Lower lobe of right lung (tissue), 2 donors: ENCODE data around the gene P2RX6. TPM values are rescaled to one million over a fixed set of nuclear protein-coding genes. Genes with fewer than 3 reads are reported as not detected.
"Not testable (repeated sequence)": the region's sequence is repeated elsewhere in the genome, so short reads cannot be mapped to it uniquely, and the experiment has no call there.

Source experiments
- ATAC-seq, 2 donors: fragments of 200-7000 bp; cut with Tn5 transposase; one replicate each; pipeline ENCODE4 v1.9.1; 2020 to 2022; ENCODE audit warnings: mild to moderate bottlenecking in 2 of 2, moderate library complexity in 2 of 2
- DNase-seq: peaks from one replicate; pipeline ENCODE4 v3.0.0-alpha.2; 2020
- H3K27ac ChIP-seq: fragments of 200-600 bp; one replicate; pipeline ENCODE4 v1.8.0; 2022
- H3K27me3 ChIP-seq: fragments of 200-600 bp; one replicate; pipeline ENCODE4 v1.8.0; 2022; ENCODE audit warnings: low read depth
- H3K36me3 ChIP-seq: fragments of 200-600 bp; one replicate; pipeline ENCODE4 v1.8.0; 2022; ENCODE audit warnings: mild to moderate bottlenecking
- H3K4me1 ChIP-seq: fragments of 200-600 bp; one replicate; pipeline ENCODE4 v1.8.0; 2022
- H3K4me3 ChIP-seq: fragments of 200-600 bp; one replicate; pipeline ENCODE4 v1.8.0; 2022; ENCODE audit warnings: mild to moderate bottlenecking
- H3K9me3 ChIP-seq: fragments of 200-600 bp; one replicate; pipeline ENCODE4 v1.8.0; 2022
- intact Hi-C: fragments of 100-400 bp; cut with DNase I; formaldehyde crosslinking; loops from one replicate; pipeline ENCODE4 v1.11.0; 2022
- total RNA-seq: library from RNA; stranded (reverse); fragmentation: NEBNext Ultra II Directional; extraction: Animal tissue kit (Norgen Biotek cat#: 25700); gene quantifications from one replicate; pipeline ENCODE4 v1.2.1, GENCODE V29; 2021
- TF ChIP-seq, protein P1 (sequence below): fragments of 200-600 bp; IDR thresholded peaks from one replicate; pipeline ENCODE4 v1.8.0; 2022; ENCODE audit warnings: antibody characterized with exemption, mild to moderate bottlenecking
- donor health status: DM: no; HTN: yes; CAD: no; lungs with severe emphysema.

P2RX6 gene
- total RNA-seq, 1 donor from 2014 or later, result 2.1 TPM

DNA sequence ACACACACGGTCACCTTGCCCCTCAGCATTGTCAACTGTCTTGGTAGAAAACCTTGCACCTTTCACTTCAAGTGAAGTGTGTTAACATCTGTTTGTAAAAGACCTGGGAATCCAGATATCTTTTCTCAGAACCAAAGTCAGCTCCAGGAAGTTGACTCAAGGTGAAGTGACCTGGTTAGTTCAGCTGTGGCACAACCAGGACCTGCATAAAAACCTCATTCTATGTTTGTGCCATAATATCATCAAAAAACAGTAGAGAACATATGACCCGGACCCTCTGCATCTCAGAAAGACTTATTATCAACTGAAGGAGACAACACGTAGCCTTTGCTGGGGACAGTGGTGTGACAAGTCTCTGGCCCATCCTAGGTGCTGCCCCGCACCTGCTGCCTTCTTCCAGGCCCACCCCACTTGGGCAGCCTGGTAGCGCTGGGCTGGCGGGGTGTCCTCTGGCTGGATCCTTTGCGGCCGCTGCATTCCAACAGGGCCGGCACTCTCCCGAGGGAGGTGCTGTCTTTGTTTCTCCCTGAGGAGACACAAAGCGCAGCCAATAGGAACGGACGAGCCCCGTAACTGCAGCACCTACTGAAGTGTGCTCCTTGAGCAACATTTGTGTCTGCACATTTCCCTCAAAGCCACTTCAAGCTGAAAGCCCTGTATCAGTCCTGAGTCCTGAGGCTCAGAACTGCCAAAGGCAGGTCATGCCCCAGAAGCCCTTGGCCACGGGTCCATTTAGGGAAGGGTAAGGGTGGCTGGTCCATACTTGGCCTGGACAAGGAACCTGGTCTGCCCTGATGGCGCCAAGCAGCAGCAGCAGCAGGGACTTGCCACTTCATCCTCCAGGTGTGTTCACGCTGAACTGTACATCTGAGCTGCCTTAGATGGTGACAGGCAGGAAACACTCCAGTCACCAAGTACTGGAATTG lies 56.0 kb downstream of the P2RX6 start:
- no peaks in the 10 kb centered on the region for H3K36me3 ChIP-seq
- no peaks in the 10 kb centered on the region for H3K27me3 ChIP-seq
- no peak overlapping the region for H3K27ac ChIP-seq
- TF ChIP-seq, protein P1, sequence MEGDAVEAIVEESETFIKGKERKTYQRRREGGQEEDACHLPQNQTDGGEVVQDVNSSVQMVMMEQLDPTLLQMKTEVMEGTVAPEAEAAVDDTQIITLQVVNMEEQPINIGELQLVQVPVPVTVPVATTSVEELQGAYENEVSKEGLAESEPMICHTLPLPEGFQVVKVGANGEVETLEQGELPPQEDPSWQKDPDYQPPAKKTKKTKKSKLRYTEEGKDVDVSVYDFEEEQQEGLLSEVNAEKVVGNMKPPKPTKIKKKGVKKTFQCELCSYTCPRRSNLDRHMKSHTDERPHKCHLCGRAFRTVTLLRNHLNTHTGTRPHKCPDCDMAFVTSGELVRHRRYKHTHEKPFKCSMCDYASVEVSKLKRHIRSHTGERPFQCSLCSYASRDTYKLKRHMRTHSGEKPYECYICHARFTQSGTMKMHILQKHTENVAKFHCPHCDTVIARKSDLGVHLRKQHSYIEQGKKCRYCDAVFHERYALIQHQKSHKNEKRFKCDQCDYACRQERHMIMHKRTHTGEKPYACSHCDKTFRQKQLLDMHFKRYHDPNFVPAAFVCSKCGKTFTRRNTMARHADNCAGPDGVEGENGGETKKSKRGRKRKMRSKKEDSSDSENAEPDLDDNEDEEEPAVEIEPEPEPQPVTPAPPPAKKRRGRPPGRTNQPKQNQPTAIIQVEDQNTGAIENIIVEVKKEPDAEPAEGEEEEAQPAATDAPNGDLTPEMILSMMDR, result no peak
- ATAC-seq (no peak), DNase-seq (no peak)
- H3K9me3 ChIP-seq, result no peaks in the 10 kb centered on the region
- H3K4me1 ChIP-seq, result no peaks in the 10 kb centered on the region
- H3K4me3 ChIP-seq, result no peak overlapping the region
- intact Hi-C loops, result no loop called here

DNA sequence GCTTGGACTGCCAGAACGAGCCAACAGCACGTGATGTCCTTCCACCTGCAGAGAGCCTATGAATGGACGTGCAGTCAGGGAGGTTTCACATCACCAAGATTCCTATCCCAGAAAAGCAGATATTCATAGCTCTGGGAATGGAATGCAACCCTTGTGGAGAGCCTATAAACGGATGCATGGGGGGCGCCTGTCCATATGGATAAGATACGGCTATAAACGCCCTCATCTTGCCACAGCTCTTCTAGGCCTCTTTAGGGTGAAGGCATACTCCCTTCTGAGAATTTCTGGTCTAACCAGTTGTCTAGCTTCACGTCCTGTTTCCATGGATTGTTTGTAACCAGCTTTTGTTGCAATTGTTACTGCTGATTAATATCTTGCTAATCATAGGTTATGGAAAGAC lies 56.8 kb downstream of the P2RX6 start:
- H3K27ac ChIP-seq, H3K27me3 ChIP-seq, H3K4me1 ChIP-seq, H3K9me3 ChIP-seq, H3K36me3 ChIP-seq, H3K4me3 ChIP-seq, intact Hi-C loops, DNase-seq, ATAC-seq: not testable (repeated sequence)

DNA sequence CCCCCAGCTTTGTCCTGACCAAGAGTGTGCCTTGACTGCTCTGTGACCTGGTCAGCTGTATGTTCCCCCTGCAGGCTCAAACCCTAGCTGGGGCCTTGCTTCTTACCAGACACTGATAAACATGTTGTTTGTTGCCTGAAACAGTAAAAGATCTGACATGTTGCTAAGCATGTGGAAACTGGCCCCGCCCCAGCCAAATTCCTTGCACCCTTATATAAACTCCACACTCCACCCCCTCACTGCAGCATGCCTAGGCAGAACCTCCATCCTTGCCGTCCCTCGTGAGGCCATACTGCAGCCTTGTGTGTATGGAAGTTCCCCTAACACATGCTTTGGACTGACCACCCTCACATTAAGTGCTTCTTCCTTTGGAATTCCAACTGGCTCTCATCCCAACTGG lies 58.1 kb downstream of the P2RX6 start:
- intact Hi-C loops, result no loop called here
- ATAC-seq, result no peak
- H3K9me3 ChIP-seq, result no peaks in the 10 kb centered on the region

DNA sequence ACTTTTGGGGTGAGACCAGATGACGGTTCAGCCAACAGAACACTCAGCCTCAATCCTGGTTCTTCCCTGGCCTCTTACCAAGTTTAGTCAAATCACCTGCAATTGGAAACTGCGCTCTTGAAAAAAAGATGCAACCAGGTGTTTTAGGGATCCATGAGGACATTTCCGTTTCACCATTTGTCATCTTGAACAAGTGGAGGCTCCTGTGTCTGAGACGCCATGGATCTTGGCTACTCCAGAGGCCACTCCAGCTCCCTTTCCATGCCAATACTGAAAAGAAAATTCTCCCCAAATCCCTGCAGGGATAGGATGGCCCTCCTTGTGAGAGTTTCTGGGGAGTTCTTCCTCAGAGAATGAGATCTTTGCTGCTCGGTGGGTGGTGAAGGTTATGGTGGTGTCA lies 58.5 kb downstream of the P2RX6 start:
- Histone ChIP-seq H3K4me3 (no peak overlapping the region), H3K36me3 (no peaks in the 10 kb centered on the region), H3K27ac (no peak overlapping the region), H3K27me3 (no peaks in the 10 kb centered on the region), H3K9me3 (no peaks in the 10 kb centered on the region), H3K4me1 (no peaks in the 10 kb centered on the region)
- DNase-seq, result no peak
- intact Hi-C loops, result no loop called here
- ATAC-seq, result no peak
- TF ChIP-seq, protein P1, result no peak

More for the DNA sequence above, 58.1 kb downstream of the P2RX6 start:
- TF ChIP-seq, protein P1, result no peak
- no peak for DNase-seq
- Histone ChIP-seq H3K4me3 (no peak overlapping the region), H3K36me3 (no peaks in the 10 kb centered on the region), H3K4me1 (no peaks in the 10 kb centered on the region), H3K27ac (no peak overlapping the region), H3K27me3 (no peaks in the 10 kb centered on the region)

DNA sequence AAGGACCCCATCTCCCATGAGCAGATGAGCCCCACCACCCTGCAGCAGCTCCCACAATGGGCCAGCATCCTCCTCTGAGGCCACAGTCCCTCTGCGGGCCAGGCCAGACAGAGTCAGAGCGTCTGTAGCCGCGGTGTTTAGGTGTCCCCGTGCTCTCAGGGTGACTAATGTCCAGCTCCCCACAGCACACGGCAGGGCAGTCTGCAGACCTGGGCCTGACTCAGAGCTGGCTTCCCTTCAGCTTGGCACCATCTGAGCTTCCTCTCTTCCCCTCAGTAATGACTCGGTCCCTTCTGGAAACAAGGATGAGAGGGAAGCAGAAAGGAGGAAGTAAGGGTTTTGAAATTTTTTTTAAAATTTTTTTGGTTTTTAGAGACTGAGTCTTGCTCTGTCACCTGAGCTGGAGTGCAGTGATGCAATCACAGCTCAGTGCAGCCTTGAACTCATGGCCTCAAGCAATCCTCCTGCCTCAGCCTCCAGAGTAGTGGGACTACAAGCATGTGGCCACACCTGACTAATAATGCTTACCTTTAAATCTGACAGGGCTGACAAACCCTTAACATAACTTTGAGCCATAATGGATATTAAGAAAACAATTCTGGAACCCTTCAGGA lies 59.2 kb downstream of the P2RX6 start:
- H3K27me3 ChIP-seq, result no peaks in the 10 kb centered on the region
- intact Hi-C loops, result no loop called here
- ATAC-seq (peak; percentile 53 to 73), DNase-seq (no peak)
- no peak overlapping the region for H3K4me3 ChIP-seq
- no peaks in the 10 kb centered on the region for H3K9me3 ChIP-seq
- H3K36me3 ChIP-seq, result no peaks in the 10 kb centered on the region
- TF ChIP-seq, protein P1, result no peak
- no peak overlapping the region for H3K27ac ChIP-seq
- H3K4me1 ChIP-seq, result no peaks in the 10 kb centered on the region
